ENCODE results near the gene GADD45A.
A peak's percentile ranks its signal among the peaks of the same experiment; 100 is the strongest.

Gene GADD45A

GRCh38 chr1:67686267-67687197 is 1.5 kb downstream of the GADD45A start (continued):
- peak; percentile 11; the same call in 1 of the 2 replicates for TF ChIP-seq ZNF654 (tag by site-specific recombination; IDR thresholded peaks at IDR 0.05; ENCODE audit: low read depth)
- peak; percentile 95 for TF ChIP-seq ZNF391 (tag by site-specific recombination; IDR thresholded peaks at IDR 0.05; ENCODE audit: borderline replicate concordance, low read depth)
- TF ChIP-seq, protein P1, sequence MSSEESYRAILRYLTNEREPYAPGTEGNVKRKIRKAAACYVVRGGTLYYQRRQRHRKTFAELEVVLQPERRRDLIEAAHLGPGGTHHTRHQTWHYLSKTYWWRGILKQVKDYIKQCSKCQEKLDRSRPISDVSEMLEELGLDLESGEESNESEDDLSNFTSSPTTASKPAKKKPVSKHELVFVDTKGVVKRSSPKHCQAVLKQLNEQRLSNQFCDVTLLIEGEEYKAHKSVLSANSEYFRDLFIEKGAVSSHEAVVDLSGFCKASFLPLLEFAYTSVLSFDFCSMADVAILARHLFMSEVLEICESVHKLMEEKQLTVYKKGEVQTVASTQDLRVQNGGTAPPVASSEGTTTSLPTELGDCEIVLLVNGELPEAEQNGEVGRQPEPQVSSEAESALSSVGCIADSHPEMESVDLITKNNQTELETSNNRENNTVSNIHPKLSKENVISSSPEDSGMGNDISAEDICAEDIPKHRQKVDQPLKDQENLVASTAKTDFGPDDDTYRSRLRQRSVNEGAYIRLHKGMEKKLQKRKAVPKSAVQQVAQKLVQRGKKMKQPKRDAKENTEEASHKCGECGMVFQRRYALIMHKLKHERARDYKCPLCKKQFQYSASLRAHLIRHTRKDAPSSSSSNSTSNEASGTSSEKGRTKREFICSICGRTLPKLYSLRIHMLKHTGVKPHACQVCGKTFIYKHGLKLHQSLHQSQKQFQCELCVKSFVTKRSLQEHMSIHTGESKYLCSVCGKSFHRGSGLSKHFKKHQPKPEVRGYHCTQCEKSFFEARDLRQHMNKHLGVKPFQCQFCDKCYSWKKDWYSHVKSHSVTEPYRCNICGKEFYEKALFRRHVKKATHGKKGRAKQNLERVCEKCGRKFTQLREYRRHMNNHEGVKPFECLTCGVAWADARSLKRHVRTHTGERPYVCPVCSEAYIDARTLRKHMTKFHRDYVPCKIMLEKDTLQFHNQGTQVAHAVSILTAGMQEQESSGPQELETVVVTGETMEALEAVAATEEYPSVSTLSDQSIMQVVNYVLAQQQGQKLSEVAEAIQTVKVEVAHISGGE (tag by site-specific recombination; conservative IDR thresholded peaks at IDR 0.05; ENCODE audit: low read depth): peak; percentile 74
- peak; percentile 82 for TF ChIP-seq GLIS1 (tag by site-specific recombination; IDR thresholded peaks at IDR 0.05)
- peak; percentile 98 for TF ChIP-seq ZBTB17 (tag by site-specific recombination; IDR thresholded peaks at IDR 0.05)
- TF ChIP-seq KLF10 (tag by site-specific recombination; IDR thresholded peaks at IDR 0.05): peak; percentile 92
- TF ChIP-seq ZNF518A (tag by site-specific recombination; conservative IDR thresholded peaks at IDR 0.05; ENCODE audit: low read depth): peak; percentile 34; the same call in 1 of the 2 replicates
- TF ChIP-seq ZNF169 (tag by site-specific recombination; IDR thresholded peaks at IDR 0.05): no peak
- TF ChIP-seq ZBTB20 (tag by site-specific recombination; IDR thresholded peaks at IDR 0.05): peak; percentile 68
- no peak for TF ChIP-seq ZNF112 (tag by site-specific recombination; IDR thresholded peaks at IDR 0.05)
- TF ChIP-seq ZNF23 (tag by site-specific recombination; IDR thresholded peaks at IDR 0.05; ENCODE audit: borderline replicate concordance): no peak
- TF ChIP-seq ZNF133 (tag by site-specific recombination; IDR thresholded peaks at IDR 0.05): no peak
- TF ChIP-seq ZNF629 (tag by site-specific recombination; IDR thresholded peaks at IDR 0.05): peak; percentile 96
- TF ChIP-seq BCL6B (tag by site-specific recombination; IDR thresholded peaks at IDR 0.05): peak; percentile 80
- peak; percentile 55 for TF ChIP-seq ZIC2 (tag by site-specific recombination; IDR thresholded peaks at IDR 0.05)
- TF ChIP-seq KLF16 (tag by site-specific recombination; IDR thresholded peaks at IDR 0.05): peak; percentile 56; the same call in 1 of the 2 replicates
- peak; percentile 97 for TF ChIP-seq KLF17 (tag by site-specific recombination; IDR thresholded peaks at IDR 0.05)
- TF ChIP-seq ZNF558 (tag by site-specific recombination; IDR thresholded peaks at IDR 0.05): peak; percentile 78; the same call in 1 of the 2 replicates
- TF ChIP-seq OVOL3 (tag by site-specific recombination; IDR thresholded peaks at IDR 0.05): peak; percentile 75; the same call in 1 of the 2 replicates
- TF ChIP-seq ZNF416 (tag by site-specific recombination; IDR thresholded peaks at IDR 0.05): no peak
- no peak for TF ChIP-seq ZNF280C (tag by site-specific recombination; IDR thresholded peaks at IDR 0.05)
- TF ChIP-seq ZNF621 (tag by site-specific recombination; IDR thresholded peaks at IDR 0.05): no peak
- TF ChIP-seq ZNF175 (tag by site-specific recombination; IDR thresholded peaks at IDR 0.05): no peak
- no peak for TF ChIP-seq REPIN1 (tag by site-specific recombination; IDR thresholded peaks at IDR 0.05; ENCODE audit: low read depth)
